ENCODE results near the gene NAT9. TPM values are rescaled to one million over a fixed set of nuclear protein-coding genes. Genes with fewer than 3 reads are reported as not detected.
A peak's percentile ranks its signal among the peaks of the same experiment; 100 is the strongest.

NAT9 gene
- total RNA-seq, 6 experiments from 2014 or later: 10.0 to 23.0 (median 16.3) TPM

DNA sequence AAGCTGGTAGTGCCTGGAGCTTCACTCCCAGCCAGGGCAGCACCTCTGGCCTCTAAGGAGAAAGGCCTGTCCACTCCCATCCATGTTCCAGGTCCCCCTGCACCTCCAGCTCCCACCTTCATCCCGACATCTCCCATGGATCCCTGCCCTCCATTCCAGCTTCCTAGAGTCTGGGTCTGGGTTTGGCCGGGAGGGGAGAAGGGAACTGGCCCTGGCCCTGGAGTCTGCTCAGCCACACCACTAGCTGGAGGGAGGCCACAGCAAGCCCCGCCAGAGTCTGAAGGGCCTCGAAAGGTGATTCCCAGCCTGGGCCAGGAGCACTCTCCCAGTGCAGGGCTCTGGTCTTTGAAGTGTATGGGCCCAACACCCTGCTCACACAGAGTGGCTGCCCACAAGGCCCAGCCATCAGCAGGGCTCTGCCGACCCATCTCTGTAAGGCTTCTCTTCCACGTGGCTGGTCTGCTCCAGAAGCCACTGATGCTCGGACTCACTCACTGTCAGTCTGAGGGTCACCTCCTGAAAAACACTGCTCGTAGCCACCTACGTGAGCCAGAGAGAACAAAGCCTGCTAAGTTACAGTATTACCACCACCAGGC lies 4.7 kb downstream of the NAT9 start:
- TF ChIP-seq, protein P1, sequence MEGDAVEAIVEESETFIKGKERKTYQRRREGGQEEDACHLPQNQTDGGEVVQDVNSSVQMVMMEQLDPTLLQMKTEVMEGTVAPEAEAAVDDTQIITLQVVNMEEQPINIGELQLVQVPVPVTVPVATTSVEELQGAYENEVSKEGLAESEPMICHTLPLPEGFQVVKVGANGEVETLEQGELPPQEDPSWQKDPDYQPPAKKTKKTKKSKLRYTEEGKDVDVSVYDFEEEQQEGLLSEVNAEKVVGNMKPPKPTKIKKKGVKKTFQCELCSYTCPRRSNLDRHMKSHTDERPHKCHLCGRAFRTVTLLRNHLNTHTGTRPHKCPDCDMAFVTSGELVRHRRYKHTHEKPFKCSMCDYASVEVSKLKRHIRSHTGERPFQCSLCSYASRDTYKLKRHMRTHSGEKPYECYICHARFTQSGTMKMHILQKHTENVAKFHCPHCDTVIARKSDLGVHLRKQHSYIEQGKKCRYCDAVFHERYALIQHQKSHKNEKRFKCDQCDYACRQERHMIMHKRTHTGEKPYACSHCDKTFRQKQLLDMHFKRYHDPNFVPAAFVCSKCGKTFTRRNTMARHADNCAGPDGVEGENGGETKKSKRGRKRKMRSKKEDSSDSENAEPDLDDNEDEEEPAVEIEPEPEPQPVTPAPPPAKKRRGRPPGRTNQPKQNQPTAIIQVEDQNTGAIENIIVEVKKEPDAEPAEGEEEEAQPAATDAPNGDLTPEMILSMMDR (IDR thresholded peaks at IDR 0.05): no peak
- H3K4me3 ChIP-seq: no peak overlapping the region
- H3K36me3 ChIP-seq: peaks cover 0 to 35% (median 11%) of the 10 kb centered on the region in 4 donors
- H3K4me1 ChIP-seq: peaks cover 0 to 65% (median 32%) of the 10 kb centered on the region in 4 donors
- no peak for ATAC-seq
- DNase-seq: no peak
- H3K27me3 ChIP-seq: no peaks in the 10 kb centered on the region
- no peak overlapping the region for H3K27ac ChIP-seq
- intact Hi-C loops (cut with DNase I): no loop called here
- no peaks in the 10 kb centered on the region for H3K9me3 ChIP-seq
- WGBS (ENCODE audit: insufficient coverage, low coverage, low lambda C conversion rate, missing lambda C conversion rate): no CpG with 5 or more reads among the region's 9 CpGs

- DNase-seq (peak; percentile 81 to 88 (median 87)), ATAC-seq (peak; percentile 63 to 82 (median 76))
- no peak for TF ChIP-seq POLR2A (IDR thresholded peaks at IDR 0.05)
- TF ChIP-seq, protein P1 (IDR thresholded peaks at IDR 0.05): peak; percentile 75 to 93 (median 89)
- Histone ChIP-seq H3K4me1 (peaks cover 0 to 71% (median 33%) of the 10 kb centered on the region in 4 donors), H3K4me3 (no peak overlapping the region), H3K9me3 (no peaks in the 10 kb centered on the region), H3K36me3 (peaks cover 0 to 35% (median 11%) of the 10 kb centered on the region in 4 donors), H3K27ac (peak overlapping the region in 2 of 3 donors; percentile 44 to 79), H3K27me3 (no peaks in the 10 kb centered on the region)
- 24% methylated on average over 8 of the region's 16 CpGs for WGBS (ENCODE audit: insufficient coverage, low coverage, low lambda C conversion rate, missing lambda C conversion rate)
- intact Hi-C loops (cut with DNase I): no loop called here
Observed at GRCh38 chr17:74770498-74771318, 5.4 kb downstream of the NAT9 start.

- H3K4me1 ChIP-seq: peaks cover 0 to 68% (median 30%) of the 10 kb centered on the region in 4 donors
- H3K27ac ChIP-seq: peak overlapping the region in 2 of 3 donors; percentile 44 to 79
- peak in 2 of 4 donors; percentile 23 to 30 for ATAC-seq
- WGBS (ENCODE audit: insufficient coverage, low coverage, low lambda C conversion rate, missing lambda C conversion rate): 39% methylated on average over 5 of the region's 5 CpGs
- peaks cover 0 to 42% (median 11%) of the 10 kb centered on the region in 4 donors for H3K36me3 ChIP-seq
- no peak for TF ChIP-seq POLR2A (IDR thresholded peaks at IDR 0.05)
- TF ChIP-seq, protein P1 (IDR thresholded peaks at IDR 0.05): no peak
- intact Hi-C loops (cut with DNase I): no loop called here
- H3K4me3 ChIP-seq: no peak overlapping the region
- no peak for DNase-seq
- no peaks in the 10 kb centered on the region for H3K27me3 ChIP-seq
- no peaks in the 10 kb centered on the region for H3K9me3 ChIP-seq
Observed at GRCh38 chr17:74769856-74770497, 6.2 kb downstream of the NAT9 start.

DNA sequence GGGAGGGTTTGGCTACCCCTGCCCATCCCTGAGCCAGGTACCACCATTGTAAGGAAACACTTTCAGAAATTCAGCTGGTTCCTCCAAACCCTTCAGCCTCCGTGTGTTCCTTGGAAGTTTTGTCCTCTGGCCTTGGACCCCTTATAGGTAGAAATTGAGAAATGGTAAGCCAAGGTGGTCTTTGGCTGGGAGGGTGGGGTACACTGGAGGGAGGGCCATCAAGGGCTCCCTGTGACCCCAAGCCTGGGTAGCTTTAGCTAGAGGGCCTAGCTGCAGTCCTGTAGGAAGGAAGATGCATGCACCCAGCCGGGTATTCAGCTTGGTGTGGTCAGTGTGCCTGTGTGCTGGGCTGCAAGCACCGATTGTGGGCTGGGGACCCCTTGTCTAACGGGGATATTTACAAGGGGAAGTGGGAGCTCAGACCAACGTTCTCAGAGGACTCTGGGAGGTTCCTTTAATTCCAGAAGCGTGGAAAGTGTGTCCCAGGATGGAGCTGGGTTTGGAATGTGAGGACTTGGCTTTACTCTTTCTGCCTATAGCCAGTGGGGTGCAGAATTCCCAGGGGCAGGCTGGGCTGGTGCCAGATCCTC lies 6.8 kb downstream of the NAT9 start:
- WGBS (ENCODE audit: insufficient coverage, low coverage, low lambda C conversion rate, missing lambda C conversion rate): 30% methylated on average over 5 of the region's 6 CpGs
- no peak for DNase-seq
- Histone ChIP-seq H3K4me3 (no peak overlapping the region), H3K27ac (peak overlapping the region in 1 of 3 donors; percentile 79), H3K27me3 (no peaks in the 10 kb centered on the region), H3K4me1 (peaks cover 0 to 68% (median 29%) of the 10 kb centered on the region in 4 donors), H3K9me3 (no peaks in the 10 kb centered on the region), H3K36me3 (peaks cover 0 to 46% (median 11%) of the 10 kb centered on the region in 4 donors)
- no peak for ATAC-seq
- no peak for TF ChIP-seq POLR2A (IDR thresholded peaks at IDR 0.05)
- TF ChIP-seq, protein P1 (IDR thresholded peaks at IDR 0.05): no peak
- intact Hi-C loops (cut with DNase I): no loop called here

All from right lobe of liver (tissue), 6 donors.